WI38 (cell line): ENCODE data around the gene CTNND2.

Experiments
- H3K4me3 ChIP-seq: 2 replicates; pipeline ENCODE4 v1.5.1; 2011; ENCODE audit warnings: low read depth, mild to moderate bottlenecking, control low read depth, low read length
- CTCF ChIP-seq: IDR thresholded peaks from 2 replicates; pipeline ENCODE4 v1.5.1; 2012; ENCODE audit warnings: low read depth, mild to moderate bottlenecking, control low read depth, low read length

The CTNND2 gene

GRCh38 chr5:11564706-11565105 is 339.5 kb downstream of the CTNND2 start:
- H3K4me3 ChIP-seq: no peak overlapping the region
- no peak for TF ChIP-seq CTCF

GRCh38 chr5:11563822-11564221 is 340.4 kb downstream of the CTNND2 start:
- no peak for TF ChIP-seq CTCF
- no peak overlapping the region for H3K4me3 ChIP-seq

GRCh38 chr5:11560915-11561697 is 343.1 kb downstream of the CTNND2 start:
- no peak for TF ChIP-seq CTCF
- no peak overlapping the region for H3K4me3 ChIP-seq

- TF ChIP-seq CTCF: no peak
- H3K4me3 ChIP-seq: no peak overlapping the region
These were observed 347.2 kb downstream of the CTNND2 start for GRCh38 chr5:11557063-11557462.

- TF ChIP-seq CTCF: no peak
- H3K4me3 ChIP-seq: no peak overlapping the region
These were observed 349.1 kb downstream of the CTNND2 start for GRCh38 chr5:11555171-11555570.

GRCh38 chr5:11547730-11548129 is 356.5 kb downstream of the CTNND2 start:
- no peak overlapping the region for H3K4me3 ChIP-seq

More at GRCh38 chr5:11547730-11548129, 356.5 kb downstream of the CTNND2 start:
- TF ChIP-seq CTCF: no peak
